Calu3 (cell line): Measurements from ENCODE around the gene CDK17. TPM values are rescaled to one million over a fixed set of nuclear protein-coding genes. Genes with fewer than 3 reads are reported as not detected.
"Not testable (repeated sequence)": the region's sequence is repeated elsewhere in the genome, so short reads cannot be mapped to it uniquely, and the experiment has no call there.

Source experiments
- BruUV-seq: library from RNA; stranded (reverse); fragments of 400-500 nt; replicated peaks from 2 replicates; lab custom pipeline; 2021; lab: Mats Ljungman, UMichigan
- CTCF ChIA-PET: fragments of 300-600 bp; sonication (Branson Sonifier 250); formaldehyde crosslinking; loops from one replicate; lab custom pipeline; 2022; ENCODE audit warnings: antibody characterized with exemption; lab: Charles Lee
- DNase-seq: peaks from one replicate; pipeline ENCODE4 v3.0.0; 2022
- H3K27ac Mint-ChIP-seq: one replicate; pipeline ENCODE4 v1.8.0; 2022; ENCODE audit warnings: mixed read lengths; ENCODE audit not compliant: unreplicated experiment
- H3K27me3 Mint-ChIP-seq: one replicate; pipeline ENCODE4 v1.8.0; 2022; ENCODE audit warnings: mixed read lengths; ENCODE audit not compliant: unreplicated experiment
- H3K36me3 Mint-ChIP-seq: one replicate; pipeline ENCODE4 v1.8.0; 2022; ENCODE audit warnings: mild to moderate bottlenecking, moderate library complexity, mixed read lengths; ENCODE audit not compliant: insufficient read depth, unreplicated experiment
- H3K4me1 Mint-ChIP-seq: one replicate; pipeline ENCODE4 v1.8.0; 2022; ENCODE audit warnings: mild to moderate bottlenecking, low read depth, mixed read lengths; ENCODE audit not compliant: unreplicated experiment
- H3K4me3 Mint-ChIP-seq: one replicate; pipeline ENCODE4 v1.8.0; 2022; ENCODE audit warnings: mild to moderate bottlenecking, low read depth, moderate library complexity, mixed read lengths; ENCODE audit not compliant: unreplicated experiment
- H3K9me3 Mint-ChIP-seq: one replicate; pipeline ENCODE4 v1.8.0; 2022; ENCODE audit warnings: low read depth, mixed read lengths; ENCODE audit not compliant: unreplicated experiment
- CTCF ChIP-seq: fragments of 200-600 bp; IDR thresholded peaks from one replicate; pipeline ENCODE4 v1.8.0; 2022; ENCODE audit warnings: antibody characterized with exemption; ENCODE audit not compliant: unreplicated experiment
- intact Hi-C: fragments of 100-400 bp; cut with micrococcal nuclease; formaldehyde crosslinking; loops from one replicate; pipeline ENCODE4 v1.10.0; 2022; ENCODE audit not compliant: unreplicated experiment
- total RNA-seq: library from RNA; stranded (reverse); gene quantifications from 2 replicates; pipeline ENCODE4 v1.2.3, GENCODE V29; 2022

The CDK17 gene
- total RNA-seq, 1 experiment from 2014 or later: 28.8 TPM

DNA sequence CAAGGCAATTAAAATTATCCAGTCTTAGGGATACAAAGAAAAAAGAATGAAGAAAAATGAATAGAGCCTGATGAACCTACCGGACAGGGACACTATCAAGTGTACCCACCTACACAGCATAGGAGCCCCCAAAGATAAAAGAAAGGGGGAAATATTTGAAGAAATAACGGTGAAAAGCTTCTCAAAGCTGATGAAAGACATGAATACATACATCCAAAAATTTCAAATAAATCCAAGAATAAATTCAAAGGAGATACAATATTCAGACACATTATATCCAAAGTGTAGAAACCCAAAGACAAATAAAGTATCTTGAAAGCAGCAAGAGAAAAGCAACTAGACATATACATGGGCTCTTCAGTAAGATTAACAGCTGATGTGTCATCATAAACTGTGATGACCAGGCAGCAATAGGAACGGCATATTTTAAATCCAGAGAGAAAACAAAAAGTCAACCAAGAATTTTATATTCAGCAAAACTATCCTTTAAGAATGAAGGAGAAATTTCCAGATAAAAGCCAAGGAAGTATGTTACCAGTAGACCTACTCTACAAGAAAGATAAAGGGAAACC lies 56.0 kb downstream of the CDK17 start:
- Mint-ChIP-seq H3K4me3 (no peak overlapping the region), H3K36me3 (peaks cover 17% of the 10 kb centered on the region), H3K9me3 (peaks cover 8% of the 10 kb centered on the region), H3K27ac (no peak overlapping the region), H3K27me3 (no peaks in the 10 kb centered on the region), H3K4me1 (peaks cover 23% of the 10 kb centered on the region)
- TF ChIP-seq CTCF: no peak
- intact Hi-C loops: no loop called here
- no TSS peak for BruUV-seq
- DNase-seq: no peak
- CTCF ChIA-PET: no interaction called here

- Mint-ChIP-seq H3K36me3 (peaks cover 17% of the 10 kb centered on the region), H3K9me3 (peaks cover 8% of the 10 kb centered on the region), H3K27ac (no peak overlapping the region), H3K27me3 (no peaks in the 10 kb centered on the region), H3K4me1 (peaks cover 22% of the 10 kb centered on the region), H3K4me3 (no peak overlapping the region)
- no TSS peak for BruUV-seq
- intact Hi-C loops: no loop called here
- CTCF ChIA-PET: no interaction called here
- DNase-seq: no peak
- TF ChIP-seq CTCF: no peak
Observed at GRCh38 chr12:96343347-96343954, 56.8 kb downstream of the CDK17 start.

DNA sequence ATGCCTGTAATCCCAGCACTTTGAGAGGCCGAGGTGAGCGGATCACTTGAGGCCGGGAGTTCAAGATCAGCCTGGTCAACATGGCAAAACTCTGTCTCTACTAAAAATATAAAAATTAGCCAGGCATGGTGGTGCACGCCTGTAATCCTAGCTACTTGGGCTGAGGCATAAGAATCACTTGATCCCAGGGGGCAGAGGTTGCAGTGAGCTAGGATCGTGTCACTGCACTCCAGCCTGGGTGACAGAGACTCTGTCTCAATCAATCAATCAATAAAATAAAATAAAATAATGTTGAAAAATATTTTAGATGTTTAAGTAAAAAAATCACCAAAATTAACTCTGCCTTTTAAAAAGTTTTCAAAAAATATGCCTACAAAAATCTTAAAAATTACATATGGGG lies 60.6 kb downstream of the CDK17 start:
- DNase-seq, H3K27me3 Mint-ChIP-seq, H3K27ac Mint-ChIP-seq, H3K36me3 Mint-ChIP-seq, BruUV-seq, H3K4me3 Mint-ChIP-seq, H3K4me1 Mint-ChIP-seq, intact Hi-C loops, CTCF ChIA-PET: not testable (repeated sequence)
- H3K9me3 Mint-ChIP-seq: peaks cover 12% of the 10 kb centered on the region

DNA sequence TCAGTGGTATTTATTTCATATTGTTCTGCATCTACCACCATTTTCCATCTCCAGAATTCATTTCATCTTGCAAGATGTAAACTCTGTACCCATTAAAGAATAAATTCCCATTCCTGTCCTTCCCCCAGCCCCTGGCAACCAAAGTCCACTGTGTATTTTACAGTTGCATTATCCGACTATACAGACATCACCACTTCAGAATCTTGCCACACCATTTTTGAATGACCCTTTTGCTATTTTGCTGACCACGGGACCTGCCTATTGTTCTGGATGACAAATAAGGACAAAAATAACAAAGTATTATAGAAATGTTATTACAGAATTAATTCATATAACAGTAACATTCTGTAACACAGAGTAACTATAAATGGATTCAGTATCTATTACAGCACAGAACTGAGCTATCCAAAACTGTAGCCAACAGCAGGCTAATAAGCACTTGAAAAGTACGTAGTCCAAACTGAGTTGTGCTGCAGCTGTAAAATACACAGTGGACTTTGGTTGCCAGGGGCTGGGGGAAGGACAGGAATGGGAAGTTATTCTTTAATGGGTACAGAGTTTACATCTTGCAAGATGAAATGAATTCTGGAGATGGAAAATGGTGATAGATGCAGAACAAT lies 61.3 kb downstream of the CDK17 start:
- CTCF ChIA-PET: no interaction called here
- no peak for TF ChIP-seq CTCF

More for the DNA sequence above, 61.3 kb downstream of the CDK17 start:
- intact Hi-C loops: no loop called here
- no peak overlapping the region for H3K4me3 Mint-ChIP-seq
- DNase-seq: no peak
- H3K27me3 Mint-ChIP-seq: no peaks in the 10 kb centered on the region
- H3K27ac Mint-ChIP-seq: no peak overlapping the region
- H3K9me3 Mint-ChIP-seq: peaks cover 8% of the 10 kb centered on the region
- peaks cover 4% of the 10 kb centered on the region for H3K36me3 Mint-ChIP-seq
- H3K4me1 Mint-ChIP-seq: no peaks in the 10 kb centered on the region
- BruUV-seq: no TSS peak
